Nucleus accumbens (tissue), 56 donors: Measurements from ENCODE around the gene EXOC4.

Source experiments
- DNase-seq, 56 donors: peaks; one replicate each; lab custom pipeline; 2025; lab: John Stamatoyannopoulos, UW

The EXOC4 gene

GRCh38 chr7:133481676-133482075 lies 228.8 kb downstream of the EXOC4 start:
- DNase-seq = peak in 2 of 56 donors; percentile 5 to 7

- DNase-seq = no peak
Observed at GRCh38 chr7:133482599-133482998, 229.7 kb downstream of the EXOC4 start.

GRCh38 chr7:133484086-133484485 lies 231.2 kb downstream of the EXOC4 start:
- DNase-seq = no peak

GRCh38 chr7:133489906-133490305 lies 237.0 kb downstream of the EXOC4 start:
- DNase-seq = no peak

GRCh38 chr7:133491201-133491691 lies 238.4 kb downstream of the EXOC4 start:
- DNase-seq = no peak

GRCh38 chr7:133491846-133492652 lies 239.2 kb downstream of the EXOC4 start:
- DNase-seq = no peak

GRCh38 chr7:133497061-133497460 lies 244.2 kb downstream of the EXOC4 start:
- DNase-seq = no peak

- no peak for DNase-seq
Observed at GRCh38 chr7:133501771-133502170, 248.9 kb downstream of the EXOC4 start.

- no peak for DNase-seq
Observed at GRCh38 chr7:133502498-133502897, 249.6 kb downstream of the EXOC4 start.

- no peak for DNase-seq
Observed at GRCh38 chr7:133502972-133503371, 250.1 kb downstream of the EXOC4 start.

GRCh38 chr7:133504825-133505224 lies 251.9 kb downstream of the EXOC4 start:
- DNase-seq = no peak

GRCh38 chr7:133509822-133510221 lies 256.9 kb downstream of the EXOC4 start:
- no peak for DNase-seq

GRCh38 chr7:133510326-133511055 lies 257.6 kb downstream of the EXOC4 start:
- DNase-seq = no peak

GRCh38 chr7:133511252-133511651 lies 258.4 kb downstream of the EXOC4 start:
- DNase-seq = no peak

GRCh38 chr7:133511708-133512107 lies 258.8 kb downstream of the EXOC4 start:
- no peak for DNase-seq

- DNase-seq = no peak
Observed at GRCh38 chr7:133512560-133512959, 259.7 kb downstream of the EXOC4 start.

- DNase-seq = no peak
Observed at GRCh38 chr7:133513608-133514007, 260.7 kb downstream of the EXOC4 start.

- no peak for DNase-seq
Observed at GRCh38 chr7:133514551-133514950, 261.7 kb downstream of the EXOC4 start.

- DNase-seq = no peak
Observed at GRCh38 chr7:133517766-133518165, 264.9 kb downstream of the EXOC4 start.

GRCh38 chr7:133518718-133519117 lies 265.8 kb downstream of the EXOC4 start:
- no peak for DNase-seq

- DNase-seq = no peak
Observed at GRCh38 chr7:133520248-133520647, 267.4 kb downstream of the EXOC4 start.

- DNase-seq = no peak
Observed at GRCh38 chr7:133522501-133522900, 269.6 kb downstream of the EXOC4 start.
